Measurements from ENCODE around the gene AP5S1.

- TF ChIP-seq CTCF (conservative IDR thresholded peaks at IDR 0.05), result no peak
- no peak for TF ChIP-seq ZFX (IDR thresholded peaks at IDR 0.05)
Measured at GRCh38 chr20:3804781-3805180, 15.6 kb upstream of the AP5S1 start.
